Measurements from ENCODE around the gene C14orf132.

Gene C14orf132

GRCh38 chr14:96038920-96039632, at the start of gene C14orf132:
Gene C14orf132 (plus strand): TSS chr14:96039362. CDS start chr14:96039501, 139 bp downstream.
- Histone ChIP-seq H3K4me2 (ENCODE audit: low read depth, low read length, poor library complexity, severe bottlenecking) (no peak within 1 kb of the TSS), H3K27me3 (ENCODE audit: insufficient read depth, low read length, poor library complexity, severe bottlenecking) (no peaks in the 10 kb centered on the region), H3K4me3 (ENCODE audit: low read length, poor library complexity, severe bottlenecking) (no peak within 1 kb of the TSS), H3K9me3 (ENCODE audit: insufficient read depth, low read depth, low read length) (no peaks in the 10 kb centered on the region), H3K9me2 (replicated peaks; ENCODE audit: low read depth, low read length) (no peaks in the 10 kb centered on the region), H4K20me1 (ENCODE audit: insufficient read depth, low read length, poor library complexity, severe bottlenecking) (no peaks in the 10 kb centered on the region), H3K9ac (ENCODE audit: low read depth, low read length, poor library complexity, severe bottlenecking) (no peak within 1 kb of the TSS), H3K79me2 (ENCODE audit: insufficient read depth, low read length) (no peaks in the 10 kb centered on the region), H3K36me3 (ENCODE audit: insufficient read depth, low read length) (no peaks in the 10 kb centered on the region), H2AFZ (ENCODE audit: low read length) (no peak within 1 kb of the TSS), H3F3A (ENCODE audit: low read depth) (no peaks in the 10 kb centered on the region), H3K4me1 (ENCODE audit: insufficient read depth, low read length, poor library complexity, severe bottlenecking) (no peaks in the 10 kb centered on the region)
- TF ChIP-seq EZH2phosphoT487 (IDR thresholded peaks at IDR 0.05; ENCODE audit: borderline replicate concordance) (no peak), CTCF (conservative IDR thresholded peaks at IDR 0.05; ENCODE audit: low read length) (no peak)

- H3K36me3 ChIP-seq (ENCODE audit: insufficient read depth, low read length) = no peaks in the 10 kb centered on the region
- H3K4me3 ChIP-seq (ENCODE audit: low read length, poor library complexity, severe bottlenecking) = no peak overlapping the region
- no peaks in the 10 kb centered on the region for H3K9me2 ChIP-seq (replicated peaks; ENCODE audit: low read depth, low read length)
- H3K4me1 ChIP-seq (ENCODE audit: insufficient read depth, low read length, poor library complexity, severe bottlenecking) = no peaks in the 10 kb centered on the region
- peak; percentile 90 for TF ChIP-seq CTCF (conservative IDR thresholded peaks at IDR 0.05; ENCODE audit: low read length)
- TF ChIP-seq EZH2phosphoT487 (IDR thresholded peaks at IDR 0.05; ENCODE audit: borderline replicate concordance) = no peak
- H3K9ac ChIP-seq (ENCODE audit: low read depth, low read length, poor library complexity, severe bottlenecking) = no peak overlapping the region
- H3K27me3 ChIP-seq (ENCODE audit: insufficient read depth, low read length, poor library complexity, severe bottlenecking) = no peaks in the 10 kb centered on the region
- no peak overlapping the region for H2AFZ ChIP-seq (ENCODE audit: low read length)
- no peaks in the 10 kb centered on the region for H3F3A ChIP-seq (ENCODE audit: low read depth)
- no peaks in the 10 kb centered on the region for H3K79me2 ChIP-seq (ENCODE audit: insufficient read depth, low read length)
- no peaks in the 10 kb centered on the region for H3K9me3 ChIP-seq (ENCODE audit: insufficient read depth, low read depth, low read length)
- H3K4me2 ChIP-seq (ENCODE audit: low read depth, low read length, poor library complexity, severe bottlenecking) = no peak overlapping the region
- H4K20me1 ChIP-seq (ENCODE audit: insufficient read depth, low read length, poor library complexity, severe bottlenecking) = no peaks in the 10 kb centered on the region
Observed at GRCh38 chr14:95993768-95994592, 45.2 kb upstream of the C14orf132 start.

GRCh38 chr14:95994593-95994928, 44.6 kb upstream of the C14orf132 start:
- Histone ChIP-seq H3K9ac (ENCODE audit: low read depth, low read length, poor library complexity, severe bottlenecking) (no peak overlapping the region), H3K4me2 (ENCODE audit: low read depth, low read length, poor library complexity, severe bottlenecking) (no peak overlapping the region), H3K9me2 (replicated peaks; ENCODE audit: low read depth, low read length) (no peaks in the 10 kb centered on the region), H2AFZ (ENCODE audit: low read length) (no peak overlapping the region), H3K9me3 (ENCODE audit: insufficient read depth, low read depth, low read length) (no peaks in the 10 kb centered on the region), H3K4me1 (ENCODE audit: insufficient read depth, low read length, poor library complexity, severe bottlenecking) (no peaks in the 10 kb centered on the region), H4K20me1 (ENCODE audit: insufficient read depth, low read length, poor library complexity, severe bottlenecking) (no peaks in the 10 kb centered on the region), H3K4me3 (ENCODE audit: low read length, poor library complexity, severe bottlenecking) (no peak overlapping the region), H3K36me3 (ENCODE audit: insufficient read depth, low read length) (no peaks in the 10 kb centered on the region), H3K79me2 (ENCODE audit: insufficient read depth, low read length) (no peaks in the 10 kb centered on the region), H3F3A (ENCODE audit: low read depth) (no peaks in the 10 kb centered on the region), H3K27me3 (ENCODE audit: insufficient read depth, low read length, poor library complexity, severe bottlenecking) (no peaks in the 10 kb centered on the region)
- TF ChIP-seq EZH2phosphoT487 (IDR thresholded peaks at IDR 0.05; ENCODE audit: borderline replicate concordance) (no peak), CTCF (conservative IDR thresholded peaks at IDR 0.05; ENCODE audit: low read length) (no peak)
